ENCODE results near the gene TRIM10. TPM values are rescaled to one million over a fixed set of nuclear protein-coding genes. Genes with fewer than 3 reads are reported as not detected.

Gene TRIM10
- total RNA-seq, 1 donor from 2014 or later, result not detected

DNA sequence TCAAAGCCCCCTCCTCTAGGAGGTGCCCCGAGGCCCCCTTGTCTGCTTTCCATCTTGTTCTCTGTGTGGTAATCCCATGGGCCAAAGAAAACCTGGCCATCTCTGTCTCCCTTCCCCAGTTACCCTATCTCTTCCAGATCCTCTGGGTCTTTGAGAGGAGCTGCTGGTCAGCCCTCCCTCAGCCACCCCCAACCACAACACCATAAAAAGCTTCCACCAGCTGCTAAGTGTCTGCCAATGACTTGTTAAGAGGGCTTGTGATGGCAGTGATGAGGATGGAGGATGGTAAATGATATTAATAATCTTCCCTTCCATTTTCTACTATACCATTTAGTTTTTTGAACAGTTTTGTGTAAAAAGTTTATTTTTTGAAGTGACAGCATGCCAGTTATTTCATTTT, 34.9 kb upstream of the TRIM10 start:
- peak overlapping the region; percentile 12 for H3K27ac Mint-ChIP-seq
- TF ChIP-seq, protein P1, sequence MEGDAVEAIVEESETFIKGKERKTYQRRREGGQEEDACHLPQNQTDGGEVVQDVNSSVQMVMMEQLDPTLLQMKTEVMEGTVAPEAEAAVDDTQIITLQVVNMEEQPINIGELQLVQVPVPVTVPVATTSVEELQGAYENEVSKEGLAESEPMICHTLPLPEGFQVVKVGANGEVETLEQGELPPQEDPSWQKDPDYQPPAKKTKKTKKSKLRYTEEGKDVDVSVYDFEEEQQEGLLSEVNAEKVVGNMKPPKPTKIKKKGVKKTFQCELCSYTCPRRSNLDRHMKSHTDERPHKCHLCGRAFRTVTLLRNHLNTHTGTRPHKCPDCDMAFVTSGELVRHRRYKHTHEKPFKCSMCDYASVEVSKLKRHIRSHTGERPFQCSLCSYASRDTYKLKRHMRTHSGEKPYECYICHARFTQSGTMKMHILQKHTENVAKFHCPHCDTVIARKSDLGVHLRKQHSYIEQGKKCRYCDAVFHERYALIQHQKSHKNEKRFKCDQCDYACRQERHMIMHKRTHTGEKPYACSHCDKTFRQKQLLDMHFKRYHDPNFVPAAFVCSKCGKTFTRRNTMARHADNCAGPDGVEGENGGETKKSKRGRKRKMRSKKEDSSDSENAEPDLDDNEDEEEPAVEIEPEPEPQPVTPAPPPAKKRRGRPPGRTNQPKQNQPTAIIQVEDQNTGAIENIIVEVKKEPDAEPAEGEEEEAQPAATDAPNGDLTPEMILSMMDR (IDR thresholded peaks at IDR 0.05), result no peak
- intact Hi-C loops (cut with micrococcal nuclease), result no loop called here
- H3K9me3 Mint-ChIP-seq, result no peaks in the 10 kb centered on the region
- H3K4me3 Mint-ChIP-seq, result no peak overlapping the region
- H3K36me3 Mint-ChIP-seq (ENCODE audit: low read depth), result peaks cover 81% of the 10 kb centered on the region
- ATAC-seq (ENCODE audit: low read depth) (no peak), DNase-seq (no peak)
- CTCF ChIA-PET, result no interaction called here
- no peaks in the 10 kb centered on the region for H3K27me3 Mint-ChIP-seq
- H3K4me1 Mint-ChIP-seq, result peaks cover 10% of the 10 kb centered on the region
- POLR2A ChIA-PET, result no interaction called here

DNA sequence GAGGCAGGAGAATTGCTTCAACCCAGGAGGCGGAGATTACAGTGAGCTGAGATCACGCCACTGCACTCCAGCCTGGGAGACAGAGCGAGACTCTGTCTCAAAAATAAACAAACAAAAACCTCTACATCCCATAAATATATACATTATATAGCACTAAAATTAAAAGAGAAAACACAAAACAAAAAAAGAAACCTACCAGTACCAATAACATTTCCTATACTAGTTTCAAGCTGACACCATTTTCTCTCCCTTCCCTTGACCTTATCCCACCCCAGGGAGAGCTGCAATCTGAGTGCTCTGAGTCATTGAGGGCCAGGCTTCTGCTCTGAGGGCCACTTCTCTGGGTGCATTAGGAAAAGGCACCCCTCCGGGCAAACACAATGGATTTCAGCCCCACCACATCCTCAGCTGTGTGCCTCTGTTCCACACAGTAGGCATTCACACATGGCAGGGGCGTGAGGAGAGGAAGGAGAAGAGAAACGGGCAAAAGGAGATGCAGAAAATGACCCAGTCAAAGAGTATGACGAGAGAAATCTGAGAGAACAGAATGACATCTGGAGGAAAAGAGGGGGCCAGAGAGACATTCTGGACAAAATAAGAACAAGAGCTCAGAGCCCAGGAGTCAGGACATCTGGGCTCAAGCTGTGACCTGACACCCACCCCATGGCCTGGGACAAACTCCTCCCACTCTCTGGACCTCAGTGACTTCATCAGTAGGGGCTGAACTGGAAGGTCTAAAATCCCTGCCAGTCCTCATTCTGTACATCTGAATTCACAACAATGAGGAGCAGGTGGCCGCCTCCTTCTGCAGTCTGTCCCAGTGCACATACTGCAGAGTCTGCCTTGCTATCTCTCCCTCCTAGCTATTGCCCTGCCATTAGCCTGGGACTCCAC, 34.0 kb upstream of the TRIM10 start:
- TF ChIP-seq, protein P1 (IDR thresholded peaks at IDR 0.05), result no peak
- ChIA-PET CTCF (no interaction called here), POLR2A (no interaction called here)
- DNase-seq (no peak), ATAC-seq (ENCODE audit: low read depth) (no peak)
- Mint-ChIP-seq H3K27ac (peak overlapping the region; percentile 2), H3K9me3 (no peaks in the 10 kb centered on the region), H3K4me3 (no peak overlapping the region), H3K4me1 (peaks cover 1% of the 10 kb centered on the region), H3K27me3 (no peaks in the 10 kb centered on the region), H3K36me3 (ENCODE audit: low read depth) (peaks cover 81% of the 10 kb centered on the region)
- intact Hi-C loops (cut with micrococcal nuclease), result no loop called here

DNA sequence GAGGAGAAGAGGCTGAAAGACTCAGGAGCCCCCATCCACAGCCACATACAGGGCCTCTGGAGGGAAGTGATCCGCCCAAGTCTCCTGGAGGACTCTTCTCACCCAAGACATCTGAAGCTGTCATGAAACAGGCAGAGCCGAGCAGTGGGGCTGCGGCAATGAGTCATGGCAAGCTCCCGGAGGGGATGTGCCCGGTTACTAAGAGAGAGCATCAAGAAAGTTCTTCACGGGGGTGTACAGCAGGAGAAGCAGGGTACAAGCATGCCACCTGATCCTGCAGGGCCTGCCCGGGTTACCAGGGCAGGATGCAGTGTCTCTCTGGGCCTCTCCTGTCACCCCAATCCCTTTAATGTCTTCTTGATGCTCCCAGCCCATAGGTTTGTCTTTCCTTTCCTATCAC, 31.1 kb upstream of the TRIM10 start:
- no peaks in the 10 kb centered on the region for H3K9me3 Mint-ChIP-seq
- H3K27ac Mint-ChIP-seq, result no peak overlapping the region

DNA sequence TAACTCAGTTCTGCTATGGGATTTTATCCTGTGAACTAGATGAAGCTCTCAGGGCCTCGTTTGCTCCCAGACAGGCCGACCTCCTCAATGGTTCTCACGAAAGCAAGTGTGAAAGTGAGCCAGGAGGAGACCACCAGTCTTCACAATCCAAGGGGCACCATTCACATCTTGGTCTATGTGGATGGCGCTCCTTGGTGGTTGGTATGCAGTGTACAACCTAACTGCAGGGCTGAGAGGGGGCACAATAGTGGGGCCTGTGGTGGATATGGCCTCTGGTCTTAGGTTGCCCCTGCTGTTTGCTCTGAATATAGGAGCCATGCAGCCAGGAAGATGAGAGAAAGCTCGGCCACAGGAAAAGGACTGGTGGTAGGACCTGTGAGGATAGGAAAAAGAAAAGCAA, 27.5 kb upstream of the TRIM10 start:
- H3K9me3 Mint-ChIP-seq, result no peaks in the 10 kb centered on the region
- H3K27me3 Mint-ChIP-seq, result no peaks in the 10 kb centered on the region
- intact Hi-C loops (cut with micrococcal nuclease), result no loop called here
- H3K4me3 Mint-ChIP-seq, result no peak overlapping the region
- no peak overlapping the region for H3K27ac Mint-ChIP-seq
- POLR2A ChIA-PET, result no interaction called here
- DNase-seq (no peak), ATAC-seq (ENCODE audit: low read depth) (no peak)
- TF ChIP-seq, protein P1 (IDR thresholded peaks at IDR 0.05), result no peak
- CTCF ChIA-PET, result no interaction called here
- H3K36me3 Mint-ChIP-seq (ENCODE audit: low read depth), result peaks cover 83% of the 10 kb centered on the region
- no peaks in the 10 kb centered on the region for H3K4me1 Mint-ChIP-seq

More for the DNA sequence above, 31.1 kb upstream of the TRIM10 start:
- DNase-seq (no peak), ATAC-seq (ENCODE audit: low read depth) (no peak)
- no peak overlapping the region for H3K4me3 Mint-ChIP-seq
- ChIA-PET POLR2A (no interaction called here), CTCF (interaction anchor here (0.6 kb wide), 1 partner anchor 61 kb away, joined by 3 read pairs; no protein-coding TSS in a partner anchor)
- H3K36me3 Mint-ChIP-seq (ENCODE audit: low read depth), result peaks cover 84% of the 10 kb centered on the region
- intact Hi-C loops (cut with micrococcal nuclease), result no loop called here
- no peaks in the 10 kb centered on the region for H3K27me3 Mint-ChIP-seq
- TF ChIP-seq, protein P1 (IDR thresholded peaks at IDR 0.05), result no peak
- no peaks in the 10 kb centered on the region for H3K4me1 Mint-ChIP-seq

DNA sequence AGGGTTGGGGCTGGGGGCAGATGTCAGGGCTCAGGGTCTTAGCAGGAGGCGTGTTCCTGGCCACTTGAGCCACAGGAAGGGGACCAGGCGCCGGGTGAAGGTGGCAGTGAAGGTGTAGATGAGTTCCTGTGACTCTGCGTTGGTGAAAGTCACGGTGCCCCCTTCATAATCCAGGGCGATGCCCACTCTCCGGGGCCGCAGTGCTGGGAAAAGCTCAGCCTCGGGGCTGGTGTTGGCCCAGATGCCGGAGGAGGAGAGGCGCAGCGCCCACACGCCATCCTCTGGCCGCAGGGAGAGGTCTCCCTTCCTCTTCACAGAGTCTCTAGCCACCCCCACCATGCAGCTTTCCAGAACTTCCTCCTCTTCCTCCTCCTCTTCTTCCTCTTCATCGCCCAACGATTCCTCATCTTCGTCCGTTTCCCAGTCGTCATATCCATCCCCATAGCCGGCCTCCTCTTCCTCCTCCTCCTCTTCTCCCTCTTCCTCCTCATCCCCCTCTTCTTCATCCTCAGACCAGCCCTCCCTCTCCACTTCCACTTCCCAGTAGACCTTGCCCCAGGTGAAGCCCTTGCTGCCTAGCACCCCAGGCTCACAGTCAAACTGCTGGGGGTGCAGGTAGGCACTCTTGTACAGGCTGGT, 25.0 kb upstream of the TRIM10 start:
- Mint-ChIP-seq H3K4me3 (no peak overlapping the region), H3K27ac (no peak overlapping the region), H3K27me3 (no peaks in the 10 kb centered on the region), H3K4me1 (no peaks in the 10 kb centered on the region), H3K9me3 (no peaks in the 10 kb centered on the region), H3K36me3 (ENCODE audit: low read depth) (peaks cover 65% of the 10 kb centered on the region)
- no peak for ATAC-seq (ENCODE audit: low read depth)
- no peak for DNase-seq
- intact Hi-C loops (cut with micrococcal nuclease), result no loop called here
- TF ChIP-seq, protein P1 (IDR thresholded peaks at IDR 0.05), result no peak
- POLR2A ChIA-PET, result no interaction called here
- CTCF ChIA-PET, result no interaction called here

Measured in activated B cell treated with CpG ODN at 0.5 μM for 24 hours (primary cell).